MG63 (cell line): ENCODE measurements around the gene HLCS. TPM values are rescaled to one million over a fixed set of nuclear protein-coding genes. Genes with fewer than 3 reads are reported as not detected.

Experiments used
- DNase-seq: peaks from one replicate; pipeline ENCODE4 v3.0.0-alpha.2; 2020
- H3K27me3 ChIP-seq: fragments of 250-450 bp; sonication (Bioruptor Pico); 2 replicates; pipeline ENCODE4 v1.5.1; 2020; ENCODE audit warnings: mild to moderate bottlenecking, moderate library complexity
- H3K36me3 ChIP-seq: fragments of 250-450 bp; sonication (Bioruptor Pico); 2 replicates; pipeline ENCODE4 v1.5.1; 2020; ENCODE audit warnings: mild to moderate bottlenecking, moderate library complexity
- H3K4me3 ChIP-seq: fragments of 250-450 bp; sonication (Bioruptor Pico); 2 replicates; pipeline ENCODE4 v1.5.1; 2020; ENCODE audit warnings: mild to moderate bottlenecking, moderate library complexity
- H3K9me3 ChIP-seq: fragments of 250-450 bp; sonication (Bioruptor Pico); 2 replicates; pipeline ENCODE4 v1.5.1; 2020; ENCODE audit warnings: mild to moderate bottlenecking, moderate library complexity
- total RNA-seq: library from RNA; depleted of rRNA; stranded (reverse); fragments of >200 nt; shearing (Covaris generic); gene quantifications from 2 replicates; pipeline ENCODE4 v1.2.3, GENCODE V29; 2014; ENCODE audit warnings: low replicate concordance

HLCS gene
- total RNA-seq, 1 experiment from 2014 or later = 5.2 TPM

- Histone ChIP-seq H3K36me3 (peaks cover 30% of the 10 kb centered on the region), H3K9me3 (no peaks in the 10 kb centered on the region)
These were observed 31.5 kb downstream of the HLCS start for GRCh38 chr21:36934864-36935420.

GRCh38 chr21:36932161-36932816 lies 34.2 kb downstream of the HLCS start:
- no peaks in the 10 kb centered on the region for H3K9me3 ChIP-seq
- no peak for DNase-seq
- no peaks in the 10 kb centered on the region for H3K27me3 ChIP-seq
- no peak overlapping the region for H3K4me3 ChIP-seq
- H3K36me3 ChIP-seq = peaks cover 35% of the 10 kb centered on the region

More at GRCh38 chr21:36934864-36935420, 31.5 kb downstream of the HLCS start:
- Histone ChIP-seq H3K27me3 (no peaks in the 10 kb centered on the region), H3K4me3 (no peak overlapping the region)
- DNase-seq = no peak

- H3K27me3 ChIP-seq = no peaks in the 10 kb centered on the region
- peak; percentile 18 for DNase-seq
- H3K4me3 ChIP-seq = no peak overlapping the region
- peaks cover 32% of the 10 kb centered on the region for H3K36me3 ChIP-seq
- H3K9me3 ChIP-seq = no peaks in the 10 kb centered on the region
These were observed 36.8 kb downstream of the HLCS start for GRCh38 chr21:36929622-36930021.

DNA sequence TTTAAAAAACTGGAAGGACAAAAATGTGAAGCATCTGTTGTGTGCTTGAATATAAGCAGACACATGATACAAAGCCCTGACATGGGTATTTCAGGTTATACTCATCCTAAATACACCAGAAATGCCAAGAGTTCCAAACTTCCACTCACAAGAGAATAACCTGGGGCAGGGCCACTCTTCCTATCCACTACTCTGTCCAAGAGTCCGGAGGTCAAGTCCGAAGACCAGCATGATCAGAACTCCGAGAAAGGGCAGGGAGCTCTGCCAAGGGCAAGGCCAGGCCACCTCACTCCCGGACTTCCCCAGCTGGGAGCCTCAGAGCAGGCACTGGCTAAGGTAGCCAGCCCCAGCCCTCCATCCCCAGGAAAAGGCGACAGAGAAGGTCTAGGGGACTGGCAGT lies 37.5 kb downstream of the HLCS start:
- Histone ChIP-seq H3K36me3 (peaks cover 32% of the 10 kb centered on the region), H3K9me3 (no peaks in the 10 kb centered on the region), H3K4me3 (no peak overlapping the region), H3K27me3 (no peaks in the 10 kb centered on the region)
- DNase-seq = peak; percentile 18

- no peaks in the 10 kb centered on the region for H3K9me3 ChIP-seq
- no peak overlapping the region for H3K4me3 ChIP-seq
- DNase-seq = peak; percentile 96
- peaks cover 27% of the 10 kb centered on the region for H3K36me3 ChIP-seq
- H3K27me3 ChIP-seq = no peaks in the 10 kb centered on the region
These were observed 38.8 kb downstream of the HLCS start for GRCh38 chr21:36927719-36928117.

- Histone ChIP-seq H3K27me3 (no peaks in the 10 kb centered on the region), H3K4me3 (no peak overlapping the region), H3K9me3 (no peaks in the 10 kb centered on the region), H3K36me3 (peaks cover 24% of the 10 kb centered on the region)
- DNase-seq = no peak
These were observed 39.3 kb downstream of the HLCS start for GRCh38 chr21:36926989-36927718.

GRCh38 chr21:36923270-36923669 lies 43.2 kb downstream of the HLCS start:
- H3K4me3 ChIP-seq = no peak overlapping the region
- H3K36me3 ChIP-seq = peaks cover 11% of the 10 kb centered on the region
- H3K9me3 ChIP-seq = no peaks in the 10 kb centered on the region
- no peak for DNase-seq
- no peaks in the 10 kb centered on the region for H3K27me3 ChIP-seq

DNA sequence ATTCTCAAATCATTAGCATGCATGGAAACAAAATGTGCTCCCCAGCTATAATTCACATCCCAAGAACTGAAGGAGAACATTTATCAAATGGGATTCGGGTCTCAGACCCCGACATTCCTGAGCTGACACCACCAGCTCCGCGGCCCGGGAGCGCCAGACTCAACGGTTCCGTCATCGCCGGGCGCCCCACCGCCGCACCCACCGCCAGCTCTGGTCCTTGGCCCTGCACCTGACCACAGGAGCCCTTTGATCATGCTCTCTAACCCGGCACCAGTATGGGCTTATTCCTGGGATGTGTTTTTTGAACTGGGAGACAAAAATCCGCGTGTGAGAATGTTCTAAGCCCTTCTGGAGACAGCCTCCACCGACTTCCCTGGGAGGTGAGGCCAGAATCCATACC lies 43.6 kb downstream of the HLCS start:
- Histone ChIP-seq H3K4me3 (no peak overlapping the region), H3K9me3 (no peaks in the 10 kb centered on the region), H3K36me3 (peaks cover 10% of the 10 kb centered on the region; the same call in 1 of the 2 replicates), H3K27me3 (no peaks in the 10 kb centered on the region)
- DNase-seq = no peak

GRCh38 chr21:36918291-36918690 lies 48.2 kb downstream of the HLCS start:
- no peak overlapping the region for H3K4me3 ChIP-seq
- no peaks in the 10 kb centered on the region for H3K9me3 ChIP-seq
- no peak for DNase-seq
- no peaks in the 10 kb centered on the region; the same call in 1 of the 2 replicates for H3K36me3 ChIP-seq
- H3K27me3 ChIP-seq = no peaks in the 10 kb centered on the region

- DNase-seq = peak; percentile 61
These were observed 48.9 kb downstream of the HLCS start for GRCh38 chr21:36917471-36918158.

DNA sequence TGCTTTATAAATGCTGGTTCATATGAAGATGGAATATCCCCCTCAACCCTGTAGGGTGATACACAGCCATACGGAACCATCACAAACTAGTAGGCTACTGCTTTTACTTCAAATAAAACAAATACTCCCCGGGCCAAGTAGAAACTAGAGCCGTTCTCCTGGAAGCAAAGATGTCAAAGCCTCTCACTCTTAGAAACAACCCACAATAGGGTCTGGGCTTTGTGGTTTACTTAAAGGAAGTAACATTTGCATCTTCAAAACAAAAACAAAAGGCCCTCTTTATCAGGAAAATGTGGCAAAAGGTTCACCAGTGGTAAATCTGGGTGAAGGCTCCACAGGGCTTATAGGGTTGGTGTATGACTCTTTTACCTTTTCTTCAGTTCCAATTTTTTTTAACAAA lies 49.8 kb downstream of the HLCS start:
- DNase-seq = no peak
- Histone ChIP-seq H3K27me3 (no peaks in the 10 kb centered on the region), H3K36me3 (no peaks in the 10 kb centered on the region; the same call in 1 of the 2 replicates), H3K9me3 (no peaks in the 10 kb centered on the region), H3K4me3 (no peak overlapping the region)

More at GRCh38 chr21:36917471-36918158, 48.9 kb downstream of the HLCS start:
- Histone ChIP-seq H3K4me3 (no peak overlapping the region), H3K9me3 (no peaks in the 10 kb centered on the region), H3K27me3 (no peaks in the 10 kb centered on the region), H3K36me3 (no peaks in the 10 kb centered on the region; the same call in 1 of the 2 replicates)

DNA sequence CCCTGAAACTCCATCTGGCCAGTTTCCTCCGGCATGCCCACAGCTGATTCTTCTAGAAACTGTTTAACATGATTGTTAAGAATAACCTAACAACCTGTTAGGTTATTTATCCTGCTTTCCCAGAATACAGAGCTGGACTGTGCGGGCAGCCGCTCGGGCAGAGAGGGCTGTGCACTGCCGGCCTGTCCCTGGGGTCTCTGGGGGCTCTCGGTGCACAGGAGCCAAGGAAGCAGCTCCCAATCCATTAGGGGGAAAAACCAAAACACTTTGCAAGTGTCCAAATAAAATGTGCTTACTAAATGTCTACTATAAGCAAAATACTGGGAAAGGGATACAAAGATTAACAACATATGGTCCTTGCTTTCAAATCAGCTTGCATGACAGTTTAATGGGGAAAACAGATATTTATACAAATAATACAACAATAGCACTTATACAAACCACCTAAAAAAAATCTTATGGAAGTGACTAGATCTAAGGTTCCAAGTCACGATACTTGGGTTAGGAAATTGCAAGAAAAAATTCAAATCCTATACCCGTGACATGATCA lies 50.7 kb downstream of the HLCS start:
- no peak for DNase-seq
- no peak overlapping the region for H3K4me3 ChIP-seq
- H3K36me3 ChIP-seq = no peaks in the 10 kb centered on the region; the same call in 1 of the 2 replicates
- no peaks in the 10 kb centered on the region for H3K9me3 ChIP-seq
- no peaks in the 10 kb centered on the region for H3K27me3 ChIP-seq

- DNase-seq = no peak
- Histone ChIP-seq H3K36me3 (no peaks in the 10 kb centered on the region; the same call in 1 of the 2 replicates), H3K9me3 (no peaks in the 10 kb centered on the region), H3K27me3 (no peaks in the 10 kb centered on the region), H3K4me3 (no peak overlapping the region)
These were observed 51.3 kb downstream of the HLCS start for GRCh38 chr21:36915014-36915695.

- Histone ChIP-seq H3K9me3 (no peaks in the 10 kb centered on the region), H3K27me3 (no peaks in the 10 kb centered on the region), H3K4me3 (no peak overlapping the region), H3K36me3 (no peaks in the 10 kb centered on the region; the same call in 1 of the 2 replicates)
- no peak for DNase-seq
These were observed 52.0 kb downstream of the HLCS start for GRCh38 chr21:36914244-36915013.

GRCh38 chr21:36913247-36914169 lies 53.0 kb downstream of the HLCS start:
- no peaks in the 10 kb centered on the region for H3K27me3 ChIP-seq
- H3K36me3 ChIP-seq = no peaks in the 10 kb centered on the region; the same call in 1 of the 2 replicates

More at GRCh38 chr21:36913247-36914169, 53.0 kb downstream of the HLCS start:
- no peak overlapping the region for H3K4me3 ChIP-seq
- no peak for DNase-seq
- no peaks in the 10 kb centered on the region for H3K9me3 ChIP-seq
